MV-4-11 (cell line): ENCODE measurements around the gene STRA8.
A peak's percentile ranks its signal among the peaks of the same experiment; 100 is the strongest.
"Not testable (repeated sequence)": the region's sequence is repeated elsewhere in the genome, so short reads cannot be mapped to it uniquely, and the experiment has no call there.

Experiments used
- DNase-seq: peaks from one replicate; lab custom pipeline; 2025; lab: John Stamatoyannopoulos, UW

The STRA8 gene

GRCh38 chr7:135205850-135206249 lies 27.8 kb upstream of the STRA8 start:
- no peak for DNase-seq

DNA sequence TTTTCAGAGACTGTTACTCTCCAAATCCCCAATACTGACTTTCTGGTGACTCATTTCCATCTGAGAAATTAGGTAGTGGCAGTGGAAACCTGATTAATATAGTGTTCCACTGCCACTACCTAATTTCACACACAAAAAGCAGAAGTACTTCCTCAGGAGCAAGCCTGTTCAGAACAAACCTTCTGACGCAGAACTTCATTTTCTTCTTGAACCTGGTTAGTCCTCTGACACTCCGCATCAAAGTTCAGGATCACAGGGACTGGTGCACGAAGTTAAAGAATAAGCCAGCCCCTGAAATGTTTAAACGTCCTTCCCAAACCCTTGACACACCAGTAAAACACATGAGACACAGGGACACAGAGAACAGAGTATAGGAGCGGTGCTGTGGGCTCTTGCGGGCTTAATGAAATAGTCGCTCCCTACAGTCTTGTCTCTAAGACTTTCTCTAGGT lies 26.7 kb upstream of the STRA8 start:
- peak; percentile 50 for DNase-seq

DNA sequence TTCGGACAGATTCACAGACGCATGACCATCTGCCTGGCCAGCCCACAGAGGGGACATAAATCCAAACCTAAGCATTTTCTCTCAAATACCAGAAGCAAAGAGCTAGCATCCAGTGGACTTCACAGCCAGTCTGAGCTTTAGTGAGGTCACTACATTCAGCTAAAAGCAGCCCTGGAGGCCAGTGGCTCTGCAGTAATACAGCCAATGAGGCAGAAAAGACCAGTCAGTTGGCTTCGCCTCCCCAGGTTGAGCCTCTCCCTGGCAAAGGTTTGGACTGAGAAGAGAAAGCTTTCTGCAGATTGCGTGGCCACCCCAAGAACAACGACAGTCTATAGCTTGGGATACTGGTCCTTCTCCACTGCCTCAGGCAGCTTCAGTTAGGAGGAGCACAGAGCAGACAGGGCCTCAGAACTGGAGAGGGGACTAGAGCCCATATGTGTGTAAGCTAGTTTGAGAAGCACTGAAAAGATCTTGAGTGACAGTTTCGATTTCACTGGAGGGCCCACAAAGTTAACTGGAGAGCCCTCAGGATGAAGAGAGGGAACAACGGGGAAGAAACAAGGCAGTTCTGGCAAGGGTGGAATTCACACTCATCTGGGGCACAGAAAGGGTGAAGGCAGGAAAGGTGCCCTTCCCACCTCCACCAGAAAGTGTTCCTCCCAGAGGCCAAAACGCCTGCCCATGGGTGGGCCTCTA lies 26.1 kb upstream of the STRA8 start:
- no peak for DNase-seq

- peak; percentile 55 for DNase-seq
These were observed 25.4 kb upstream of the STRA8 start for GRCh38 chr7:135208102-135208793.

DNA sequence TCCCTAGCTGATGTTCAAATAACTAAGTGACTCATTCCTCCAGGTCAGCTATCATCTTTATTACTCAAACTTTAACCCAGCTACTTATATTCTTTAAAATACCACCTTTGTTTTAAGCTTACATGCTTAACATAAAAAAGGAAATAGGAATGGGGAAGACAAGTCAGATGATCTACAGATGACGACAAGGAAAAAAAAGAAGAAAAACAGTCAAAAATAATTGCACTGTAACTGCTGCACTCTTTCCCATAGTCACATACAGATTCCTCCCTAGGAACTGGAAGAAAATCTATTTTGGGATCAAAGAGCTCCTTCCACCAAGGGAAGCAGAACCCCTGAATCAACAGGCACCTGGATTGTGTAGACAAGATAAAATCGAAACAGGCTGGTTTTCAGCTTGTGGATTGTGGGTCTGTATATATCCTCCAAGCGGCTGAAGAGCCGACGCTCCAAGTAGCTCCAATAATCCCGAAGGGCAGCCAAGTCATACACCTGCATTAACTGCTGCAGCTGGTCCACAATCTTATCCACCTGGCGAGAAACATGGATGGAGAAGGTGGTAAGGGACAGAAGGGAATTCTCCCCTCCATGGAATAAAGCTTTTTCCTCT lies 24.3 kb upstream of the STRA8 start:
- DNase-seq, result peak; percentile 38

GRCh38 chr7:135210888-135211178 lies 22.8 kb upstream of the STRA8 start:
- DNase-seq, result no peak

DNA sequence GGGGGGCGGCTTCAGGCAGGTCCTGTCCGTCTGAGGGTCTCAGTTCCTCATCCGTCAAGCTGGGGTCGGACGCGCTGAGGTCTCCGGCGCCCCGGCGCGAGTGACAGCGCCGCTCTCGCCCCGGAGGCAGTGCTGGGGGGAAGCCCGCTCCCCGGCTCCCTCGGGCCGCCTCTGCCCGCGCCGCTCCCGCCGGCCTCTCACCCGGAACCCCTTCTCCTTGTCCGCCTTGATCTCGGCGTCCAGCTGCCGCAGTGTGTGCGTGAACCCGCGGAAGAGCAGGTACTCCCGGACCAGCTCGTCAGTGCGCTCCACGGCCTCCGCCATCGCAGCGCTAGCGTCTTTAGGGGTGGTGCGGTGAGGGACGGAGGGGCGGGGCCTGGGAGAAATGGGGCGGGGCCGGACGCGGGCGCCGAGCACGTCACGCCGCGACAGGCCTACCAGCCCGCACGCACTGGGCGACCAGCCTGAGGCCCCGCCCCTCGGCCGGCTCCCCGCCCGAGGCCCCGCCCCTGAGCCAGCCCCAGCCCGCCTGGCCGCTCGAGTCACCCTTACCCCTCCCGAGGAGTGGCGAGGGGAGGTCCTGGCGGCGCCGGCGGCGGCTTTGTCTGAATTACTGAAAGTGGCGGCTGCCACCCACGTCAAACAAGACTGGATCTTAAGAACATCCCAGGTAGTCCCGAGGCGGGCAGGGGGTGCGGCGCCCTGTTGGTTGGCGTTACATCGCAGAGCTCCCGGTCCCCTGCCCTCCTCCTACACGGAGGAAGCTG lies 22.3 kb upstream of the STRA8 start, which contains the start of gene WDR91:
WDR91 (minus strand) TSS at position 348 of the 767 bp plus-strand sequence; CDS start at position 324, 24 bp downstream.
- DNase-seq, result peak; percentile 86

DNA sequence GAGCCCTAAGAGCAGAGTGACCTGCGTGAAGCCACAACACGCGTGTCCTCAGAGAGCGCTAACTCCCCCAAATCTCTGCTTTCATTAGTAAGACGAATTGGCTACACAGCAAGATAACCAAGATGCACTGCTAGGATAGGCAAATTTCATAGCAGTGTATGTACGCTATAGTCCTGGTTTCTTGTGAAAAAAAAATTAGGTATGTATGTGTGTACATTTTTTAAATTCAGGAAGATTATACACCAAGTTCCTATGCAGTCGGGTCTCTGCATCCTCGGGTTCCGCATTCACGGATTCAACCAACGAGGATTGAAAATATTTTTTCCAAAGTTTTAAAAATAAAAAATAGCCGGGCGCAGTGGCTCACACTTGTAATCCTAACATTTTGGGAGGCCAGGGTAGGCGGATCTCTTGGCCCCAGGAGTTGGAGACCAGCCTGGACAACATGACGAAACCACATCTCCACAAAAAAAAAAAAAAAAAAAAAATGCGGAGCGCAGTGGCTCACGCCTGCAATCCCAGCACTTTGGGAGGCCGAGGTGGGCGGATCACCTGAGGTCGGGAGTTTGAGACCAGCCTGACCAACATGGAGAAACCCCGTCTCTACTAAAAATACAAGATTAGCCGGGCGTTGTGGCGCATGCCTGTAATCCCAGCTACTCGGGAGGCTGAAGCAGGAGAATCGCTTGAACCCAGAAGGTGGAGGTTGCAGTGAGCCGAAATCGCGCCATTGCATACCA lies 21.5 kb upstream of the STRA8 start:
- DNase-seq, result not testable (repeated sequence)

- DNase-seq, result no peak
These were observed 19.8 kb upstream of the STRA8 start for GRCh38 chr7:135213831-135214230.

DNA sequence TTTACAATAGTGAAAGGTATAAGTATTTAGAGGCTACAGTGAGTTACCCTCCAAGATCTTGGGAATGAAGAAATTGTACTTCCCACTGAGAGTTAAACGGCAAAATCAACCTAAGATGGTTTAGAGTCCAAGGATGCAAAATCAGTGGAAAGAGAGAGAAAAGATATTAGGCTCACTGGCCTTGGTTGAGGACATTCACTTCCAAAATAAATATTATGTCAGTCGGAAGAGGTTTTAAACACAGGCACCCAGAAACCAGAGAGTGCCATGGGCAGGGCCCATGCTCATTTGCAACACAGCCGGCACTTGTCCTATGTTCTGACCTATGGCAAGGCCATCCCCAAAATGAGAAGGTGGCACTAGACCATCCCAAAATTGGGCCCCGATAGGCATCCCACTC lies 18.5 kb upstream of the STRA8 start:
- DNase-seq, result no peak

DNA sequence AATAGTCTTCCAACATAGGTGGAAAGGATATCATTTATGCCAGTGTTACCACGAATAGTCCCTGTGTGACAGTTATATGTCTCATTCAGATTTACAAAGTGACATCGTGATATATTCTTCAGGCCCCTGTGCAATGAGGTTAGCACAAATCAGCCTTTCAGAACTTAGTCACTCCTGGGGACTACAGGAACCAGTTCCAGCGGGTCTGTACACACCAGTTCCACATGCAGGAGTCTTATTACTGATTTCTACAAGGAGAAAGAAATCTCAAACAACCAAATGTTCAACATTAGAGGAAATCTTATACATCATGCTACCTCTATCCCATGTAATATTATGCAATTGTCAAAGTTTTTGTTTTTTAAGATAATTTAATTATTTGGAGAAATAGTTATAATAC lies 17.9 kb upstream of the STRA8 start:
- no peak for DNase-seq

DNA sequence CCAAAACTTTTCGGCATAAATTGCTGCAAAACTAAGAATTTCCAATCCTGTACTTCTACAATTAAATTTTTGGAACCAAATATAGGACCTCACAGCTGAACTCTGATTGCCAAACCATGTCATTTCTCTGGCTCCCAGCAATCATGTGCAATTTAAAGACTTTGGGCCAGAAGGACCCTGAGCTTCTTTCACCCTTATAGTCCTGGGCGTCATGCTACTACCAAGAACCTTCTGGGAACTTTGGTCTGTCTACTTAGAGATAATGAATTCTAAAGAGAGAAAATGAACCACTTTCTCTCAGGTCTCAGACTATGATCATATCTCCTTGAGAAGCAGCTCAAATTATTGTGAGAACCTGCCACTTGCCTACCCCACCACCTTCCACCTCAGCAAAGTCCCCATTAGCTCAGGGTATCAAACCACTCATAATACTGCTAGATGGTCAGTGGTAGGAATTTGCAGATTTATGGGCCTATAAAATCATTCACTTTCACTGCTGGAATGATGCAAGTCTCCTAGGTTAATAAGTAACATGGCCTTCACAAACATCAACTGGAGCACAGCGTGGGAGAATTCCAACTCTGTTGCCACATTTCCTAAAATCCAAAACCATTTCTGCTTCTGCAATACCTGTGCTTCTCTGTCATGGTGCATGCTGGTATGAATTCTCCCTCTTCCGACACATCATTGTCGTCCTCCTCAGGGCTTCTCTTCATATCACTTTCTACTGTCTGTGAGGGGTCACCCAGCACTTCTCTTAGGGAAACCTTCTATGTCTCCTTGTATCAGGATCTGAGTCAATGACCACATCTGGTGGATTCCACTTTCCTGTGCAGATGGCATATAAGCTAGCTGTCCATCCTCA lies 15.8 kb upstream of the STRA8 start:
- DNase-seq, result no peak

DNA sequence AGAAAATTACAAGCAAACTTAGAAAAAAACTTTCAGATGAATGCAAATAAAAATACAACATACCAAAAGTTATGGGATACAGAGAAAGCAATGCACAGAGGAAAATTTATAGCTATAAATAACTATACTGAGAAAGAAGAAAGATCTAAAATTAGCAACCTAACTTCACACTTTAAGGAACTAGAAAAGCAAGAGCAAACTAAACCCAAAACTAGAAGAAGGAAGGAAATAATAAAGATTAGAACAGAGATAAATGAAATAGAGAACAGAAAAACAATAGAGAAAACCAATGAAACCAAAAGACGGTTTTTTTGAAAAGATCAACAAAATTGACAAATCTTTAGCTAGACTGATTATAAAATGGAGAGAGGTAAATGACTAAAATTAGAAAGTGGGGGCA lies 9.6 kb upstream of the STRA8 start:
- peak; percentile 94 for DNase-seq

DNA sequence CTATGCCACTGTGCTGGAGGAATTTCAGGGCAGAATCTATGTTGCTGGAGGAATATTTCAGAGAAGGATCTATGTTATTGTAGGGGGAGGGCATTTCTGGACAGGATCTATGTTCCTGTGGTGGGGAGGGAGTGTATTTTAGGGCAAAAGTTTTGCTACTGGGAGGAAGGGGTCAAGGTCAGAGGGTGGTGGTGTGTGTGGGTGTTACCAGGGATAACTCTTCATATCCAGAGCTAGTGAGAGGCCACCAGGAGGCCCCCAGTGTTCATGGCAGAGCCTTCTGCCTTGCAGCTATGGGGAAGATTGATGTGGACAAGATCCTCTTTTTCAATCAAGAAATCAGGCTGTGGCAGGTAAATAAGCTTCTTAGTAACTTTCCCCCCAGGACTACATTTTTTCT lies 2.0 kb upstream of the STRA8 start:
- DNase-seq, result no peak

- DNase-seq, result no peak
These were observed 1.6 kb upstream of the STRA8 start for GRCh38 chr7:135232087-135232486.

GRCh38 chr7:135232720-135233119 lies 918 bp upstream of the STRA8 start:
- no peak for DNase-seq

DNA sequence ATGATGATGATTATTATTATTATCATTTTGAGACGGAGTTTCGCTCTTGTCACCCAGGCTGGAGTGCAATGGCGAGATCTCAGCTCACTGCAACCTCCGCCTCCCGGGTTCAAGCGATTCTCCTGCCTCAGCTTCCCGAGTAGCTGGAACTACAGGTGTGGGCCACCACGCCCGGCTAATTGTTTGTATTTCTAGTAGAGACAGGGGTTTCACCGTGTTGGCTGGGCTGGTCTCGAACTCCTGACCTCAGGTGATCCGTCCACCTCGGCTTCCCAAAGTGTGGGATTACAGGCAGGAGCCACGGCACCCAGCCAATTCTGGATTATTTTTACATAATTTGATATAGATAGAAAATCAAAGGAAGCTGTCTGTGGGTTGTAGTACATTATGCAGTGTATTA lies 457 bp downstream of the STRA8 start:
- not testable (repeated sequence) for DNase-seq

DNA sequence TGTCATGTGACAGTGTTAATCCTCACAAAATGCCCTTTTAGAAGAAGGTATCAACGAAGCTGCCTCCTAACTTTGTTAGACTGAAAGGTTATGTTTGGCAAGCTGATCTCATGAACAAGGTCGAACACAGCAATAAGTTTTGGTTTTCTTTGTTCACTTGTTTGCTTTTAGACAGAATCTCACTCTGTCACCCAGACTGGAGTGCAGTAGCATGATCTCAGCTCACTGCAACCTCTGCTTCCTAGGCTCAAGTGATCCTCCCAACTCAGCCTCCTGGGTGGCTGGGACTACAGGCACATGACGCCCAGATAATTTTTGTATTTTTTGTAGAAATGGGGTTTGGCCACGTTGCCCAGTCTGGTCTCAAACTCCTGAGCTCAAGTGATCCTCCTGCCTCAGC lies 1.1 kb downstream of the STRA8 start:
- no peak for DNase-seq

- no peak for DNase-seq
These were observed 2.2 kb downstream of the STRA8 start for GRCh38 chr7:135235841-135236240.

DNA sequence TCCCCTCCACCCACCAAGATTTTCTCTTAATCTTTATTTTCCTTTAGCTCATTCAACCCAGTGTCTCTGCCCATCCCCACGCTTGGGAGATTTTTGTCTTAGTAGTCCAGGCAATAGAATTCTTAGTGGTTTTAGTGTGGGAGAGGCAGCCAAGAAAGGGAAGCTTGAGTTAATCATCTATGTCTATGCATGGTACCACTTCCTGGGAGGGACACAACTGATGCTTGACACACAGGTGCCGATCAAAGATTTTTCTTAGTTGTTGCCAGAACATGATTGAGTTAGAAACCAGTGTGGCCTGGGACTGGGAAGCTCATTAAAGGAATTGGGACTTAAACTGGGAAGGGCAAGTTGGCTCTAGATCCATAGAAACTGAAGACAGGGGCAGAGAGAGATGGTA lies 3.1 kb downstream of the STRA8 start:
- DNase-seq, result peak; percentile 78
